Activated CD4-positive, alpha-beta T cell treated with anti-CD3 and anti-CD28 coated beads, Interleukin-10, Interleukin-2, amounts not matched to agents 100 ng/mL and 50 ng/mL, durations not matched to agents 16 hours and 8 hours (primary cell): ENCODE results near the gene CHPF.
A peak's percentile ranks its signal among the peaks of the same experiment; 100 is the strongest.

Experiments
- DNase-seq: peaks from one replicate; pipeline ENCODE4 v3.0.0-alpha.2; 2020

Gene CHPF

GRCh38 chr2:219549619-219550018 is 6.0 kb upstream of the CHPF start:
- DNase-seq = no peak

- no peak for DNase-seq
Observed at GRCh38 chr2:219548990-219549389, 5.4 kb upstream of the CHPF start.

- DNase-seq = no peak
Observed at GRCh38 chr2:219547621-219548020, 4.0 kb upstream of the CHPF start.

GRCh38 chr2:219545943-219546352 is 2.3 kb upstream of the CHPF start:
- no peak for DNase-seq

- DNase-seq = no peak
Observed at GRCh38 chr2:219545295-219545942, 1.8 kb upstream of the CHPF start.

GRCh38 chr2:219544567-219544966 is 958 bp upstream of the CHPF start:
- DNase-seq = no peak

GRCh38 chr2:219542931-219543595 is 546 bp downstream of the CHPF start:
- peak; percentile 46 for DNase-seq

- DNase-seq = peak; percentile 92
Observed at GRCh38 chr2:219541611-219542180, 1.9 kb downstream of the CHPF start.

GRCh38 chr2:219540784-219541504 is 2.7 kb downstream of the CHPF start:
- no peak for DNase-seq

GRCh38 chr2:219539926-219540678 is 3.5 kb downstream of the CHPF start:
- DNase-seq = no peak

- no peak for DNase-seq
Observed at GRCh38 chr2:219538956-219539788, 4.4 kb downstream of the CHPF start.

- DNase-seq = no peak
Observed at GRCh38 chr2:219538504-219538951, 5.1 kb downstream of the CHPF start.

GRCh38 chr2:219537657-219538488 is 5.7 kb downstream of the CHPF start:
- no peak for DNase-seq

- DNase-seq = no peak
Observed at GRCh38 chr2:219536967-219537366, 6.6 kb downstream of the CHPF start.

- DNase-seq = no peak
Observed at GRCh38 chr2:219536425-219536824, 7.2 kb downstream of the CHPF start.

GRCh38 chr2:219533930-219534661 is 9.5 kb downstream of the CHPF start:
- no peak for DNase-seq

GRCh38 chr2:219532378-219532649 is 11.3 kb downstream of the CHPF start:
- no peak for DNase-seq

- no peak for DNase-seq
Observed at GRCh38 chr2:219531639-219532377, 11.8 kb downstream of the CHPF start.

GRCh38 chr2:219530048-219530963 is 13.3 kb downstream of the CHPF start:
- peak; percentile 88 for DNase-seq
